AG09319 (cell line): ENCODE results near the gene PALD1.

Experiments used
- DNase-seq: peaks from one replicate; pipeline ENCODE4 v3.0.0-alpha.2; 2010; ENCODE audit warnings: low read depth; ENCODE audit errors: extremely low read depth
- TF ChIP-seq, protein P1 (sequence below): IDR thresholded peaks from 2 replicates; pipeline ENCODE4 v1.5.1; 2011; ENCODE audit warnings: low read depth, mild to moderate bottlenecking, inconsistent platforms, low read length, moderate library complexity

The PALD1 gene

DNA sequence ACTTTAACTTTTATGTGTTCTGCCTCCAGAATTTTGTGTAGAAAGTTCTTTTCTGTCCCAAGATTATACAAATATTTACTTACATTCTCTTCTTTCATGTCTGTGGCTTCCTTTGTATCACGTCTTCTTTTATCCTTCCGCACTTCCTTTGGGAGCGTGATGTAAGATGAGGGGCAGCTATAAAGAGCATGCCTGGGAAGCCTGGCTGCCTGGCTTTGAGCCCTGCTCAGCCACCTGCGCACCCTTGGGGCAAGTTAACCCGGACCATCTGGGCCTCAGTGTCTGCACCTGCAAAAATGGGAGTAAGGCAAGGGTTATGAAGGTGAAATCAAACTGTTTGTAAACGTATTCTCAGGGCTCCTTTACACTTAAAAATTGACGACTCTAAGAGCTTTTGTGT, 25.2 kb downstream of the PALD1 start:
- TF ChIP-seq, protein P1, sequence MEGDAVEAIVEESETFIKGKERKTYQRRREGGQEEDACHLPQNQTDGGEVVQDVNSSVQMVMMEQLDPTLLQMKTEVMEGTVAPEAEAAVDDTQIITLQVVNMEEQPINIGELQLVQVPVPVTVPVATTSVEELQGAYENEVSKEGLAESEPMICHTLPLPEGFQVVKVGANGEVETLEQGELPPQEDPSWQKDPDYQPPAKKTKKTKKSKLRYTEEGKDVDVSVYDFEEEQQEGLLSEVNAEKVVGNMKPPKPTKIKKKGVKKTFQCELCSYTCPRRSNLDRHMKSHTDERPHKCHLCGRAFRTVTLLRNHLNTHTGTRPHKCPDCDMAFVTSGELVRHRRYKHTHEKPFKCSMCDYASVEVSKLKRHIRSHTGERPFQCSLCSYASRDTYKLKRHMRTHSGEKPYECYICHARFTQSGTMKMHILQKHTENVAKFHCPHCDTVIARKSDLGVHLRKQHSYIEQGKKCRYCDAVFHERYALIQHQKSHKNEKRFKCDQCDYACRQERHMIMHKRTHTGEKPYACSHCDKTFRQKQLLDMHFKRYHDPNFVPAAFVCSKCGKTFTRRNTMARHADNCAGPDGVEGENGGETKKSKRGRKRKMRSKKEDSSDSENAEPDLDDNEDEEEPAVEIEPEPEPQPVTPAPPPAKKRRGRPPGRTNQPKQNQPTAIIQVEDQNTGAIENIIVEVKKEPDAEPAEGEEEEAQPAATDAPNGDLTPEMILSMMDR: no peak
- no peak for DNase-seq

DNA sequence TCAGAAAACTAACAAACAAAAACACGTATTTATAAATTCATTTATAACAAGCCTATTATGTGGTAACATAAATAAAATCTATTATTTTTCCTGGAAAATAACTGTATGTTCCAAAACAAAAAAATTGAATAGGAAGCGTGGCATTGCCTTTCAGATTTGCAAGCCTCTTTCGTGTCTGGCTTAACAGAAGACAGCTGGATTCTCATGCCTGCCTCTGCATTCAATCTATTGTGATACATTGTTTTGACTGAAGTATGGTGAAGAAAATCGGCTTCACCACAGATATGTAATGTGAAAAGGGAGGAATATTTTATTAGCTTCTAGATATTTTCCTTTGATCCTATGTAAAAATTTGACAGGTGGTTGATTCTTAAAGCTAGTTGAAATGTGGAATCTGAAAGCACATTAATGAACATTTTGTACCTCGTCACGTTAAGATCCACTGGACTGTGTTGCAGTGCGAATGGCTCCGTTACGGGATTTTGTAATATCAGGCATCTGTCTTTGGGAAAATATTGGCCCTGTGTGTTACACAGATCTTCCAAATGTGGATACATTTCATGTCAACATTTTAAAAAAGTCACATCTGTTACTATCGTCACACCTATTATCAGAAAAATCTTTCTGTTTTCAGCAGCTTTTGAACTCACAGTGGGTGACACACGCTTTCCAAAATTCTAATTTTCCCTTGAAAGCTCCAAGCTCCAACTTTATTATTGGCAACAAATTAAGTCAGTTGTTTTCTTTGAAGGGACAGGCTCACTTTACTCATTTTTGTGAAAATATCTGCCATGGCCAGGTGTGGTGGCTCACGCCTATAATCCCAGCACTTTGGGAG, 26.2 kb downstream of the PALD1 start:
- TF ChIP-seq, protein P1: no peak
- DNase-seq: no peak

DNA sequence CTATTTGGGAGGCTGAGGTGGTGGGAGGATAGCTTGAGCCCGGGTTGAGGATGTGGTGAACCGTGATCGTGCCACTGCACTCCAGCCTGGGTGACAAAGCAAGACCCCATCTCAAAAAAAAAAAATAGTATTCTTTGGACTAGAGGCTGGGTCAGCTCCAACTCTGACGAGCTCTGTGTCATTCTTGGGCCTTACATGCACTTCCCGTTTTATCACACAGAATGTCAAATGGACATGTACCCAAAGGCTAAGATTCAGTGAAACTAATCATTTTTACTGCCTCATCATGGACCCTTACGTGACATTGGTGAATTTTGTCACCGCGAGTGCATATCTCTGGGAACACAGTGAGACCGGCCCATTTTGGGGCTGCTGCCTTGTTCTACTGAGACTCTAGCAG, 27.3 kb downstream of the PALD1 start:
- TF ChIP-seq, protein P1: no peak

DNA sequence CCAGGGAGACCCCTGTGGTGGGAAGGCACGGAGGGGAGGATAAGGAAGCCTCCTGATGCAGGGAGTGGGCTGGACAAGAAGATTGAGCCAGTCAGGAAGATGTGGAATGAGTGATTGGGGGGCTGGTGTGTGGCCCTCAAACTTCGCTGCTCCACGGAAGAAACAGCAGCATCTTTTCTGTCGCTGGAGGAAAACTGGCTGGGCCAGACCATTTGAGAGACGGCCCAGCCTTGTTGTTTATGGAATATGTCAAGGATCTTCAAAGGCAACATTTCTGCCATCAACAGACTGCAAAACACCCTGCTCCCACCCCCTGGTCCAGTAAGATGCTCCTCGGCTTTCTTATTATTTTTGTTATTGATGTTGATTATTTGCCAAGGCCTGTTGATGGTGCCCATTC, 29.4 kb downstream of the PALD1 start:
- DNase-seq: no peak
- TF ChIP-seq, protein P1: no peak

More for the DNA sequence above, 27.3 kb downstream of the PALD1 start:
- no peak for DNase-seq

DNA sequence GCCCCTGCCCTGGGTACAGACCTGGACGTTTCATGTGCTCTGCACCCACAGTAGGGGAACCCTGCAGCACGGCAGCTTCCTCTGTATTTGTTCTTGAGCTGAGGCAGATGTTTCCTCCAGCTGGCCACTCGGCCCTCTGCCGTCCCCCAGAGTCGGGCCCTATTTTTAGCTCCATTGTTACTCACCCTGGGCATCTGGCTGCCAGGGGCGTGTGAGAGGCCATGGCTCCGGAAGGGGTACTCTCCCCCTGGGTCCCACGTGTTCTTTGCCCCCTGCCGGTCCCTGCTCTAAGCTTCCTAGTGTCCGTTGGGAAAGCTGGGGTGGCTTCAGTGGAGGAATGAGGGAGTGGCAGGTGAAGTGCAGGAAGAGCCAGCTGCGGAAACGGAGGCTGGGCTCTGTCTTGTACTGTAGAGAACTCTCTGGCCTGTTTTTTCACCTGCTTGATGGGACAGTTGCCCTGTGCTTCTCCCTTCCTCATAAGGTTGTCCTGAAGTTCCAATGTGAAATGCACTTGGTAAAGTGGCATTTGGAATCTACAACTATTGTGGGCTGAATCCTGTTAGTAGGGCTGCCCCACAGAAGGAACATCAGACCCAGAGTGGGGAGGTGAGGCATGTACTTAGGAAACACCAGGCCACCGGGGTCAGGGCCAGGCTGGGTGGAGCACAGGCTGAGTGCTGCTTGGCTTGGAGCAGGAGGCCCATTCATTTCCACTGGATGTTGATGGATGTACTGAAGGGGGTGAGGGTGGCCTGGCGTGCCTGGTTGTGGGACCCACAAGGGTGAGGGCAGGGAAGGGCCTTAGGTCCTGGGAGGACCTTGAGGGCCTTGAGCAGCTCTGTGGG, 30.6 kb downstream of the PALD1 start:
- no peak for DNase-seq

DNA sequence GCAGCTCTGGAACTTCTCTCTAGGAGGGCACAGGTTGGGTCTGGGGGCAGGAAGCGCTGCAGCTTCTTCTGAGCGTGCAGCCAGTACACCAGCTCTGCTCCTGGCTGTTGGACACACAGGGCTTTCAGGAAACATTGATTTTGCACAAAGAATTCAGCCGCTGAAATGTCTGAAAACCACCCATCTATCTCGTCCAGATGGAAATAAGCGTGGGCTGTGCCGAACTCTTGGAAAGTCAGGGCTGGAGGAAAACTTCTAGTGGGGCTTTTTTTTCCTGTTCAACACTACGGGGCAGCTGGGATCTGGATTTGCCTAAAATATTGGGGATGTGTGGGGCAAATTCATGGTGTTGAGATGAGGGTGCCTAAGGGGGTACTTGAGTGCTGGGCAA, 31.2 kb downstream of the PALD1 start:
- no peak for DNase-seq
- TF ChIP-seq, protein P1: no peak

More for the DNA sequence above, 30.6 kb downstream of the PALD1 start:
- TF ChIP-seq, protein P1: no peak

DNA sequence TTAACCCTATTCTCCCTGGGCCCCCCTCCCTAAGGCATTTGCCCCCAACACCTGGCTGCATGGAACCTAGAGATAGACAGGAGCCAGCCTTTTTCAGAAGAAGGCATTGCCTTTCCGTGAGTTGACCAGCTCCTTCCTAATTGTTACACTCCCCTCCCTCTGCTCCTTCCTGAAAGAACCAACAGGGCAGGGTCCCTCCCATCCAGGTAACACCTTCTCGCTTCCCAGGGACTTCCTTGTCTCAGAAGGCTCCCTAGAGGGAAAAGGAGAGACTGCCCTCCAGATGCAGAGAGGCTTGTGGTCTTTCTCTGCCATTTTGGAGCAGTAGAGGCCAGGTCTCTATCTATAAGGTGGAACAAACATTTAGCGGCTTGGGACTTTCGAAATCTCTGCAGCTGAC, 31.9 kb downstream of the PALD1 start:
- TF ChIP-seq, protein P1: no peak
- DNase-seq: no peak
